ENCODE measurements around the gene PRL.

Gene PRL

GRCh38 chr6:22308939-22309338 lies 12.1 kb upstream of the PRL start:
- Mint-ChIP-seq H3K36me3 (no peaks in the 10 kb centered on the region), H3K4me3 (no peak overlapping the region), H3K4me1 (no peaks in the 10 kb centered on the region), H3K27ac (no peak overlapping the region), H3K9me3 (peaks cover 11% of the 10 kb centered on the region)
- DNase-seq (ENCODE audit: low spot score in 2 of 2), result no peak
- no peak for ATAC-seq

- no peak overlapping the region for H3K27ac Mint-ChIP-seq
- DNase-seq (ENCODE audit: low spot score in 2 of 2) (no peak), ATAC-seq (no peak)
- H3K36me3 Mint-ChIP-seq, result no peaks in the 10 kb centered on the region
- H3K4me3 Mint-ChIP-seq, result no peak overlapping the region
- H3K9me3 Mint-ChIP-seq, result peaks cover 14% of the 10 kb centered on the region
- H3K4me1 Mint-ChIP-seq, result no peaks in the 10 kb centered on the region
Measured at GRCh38 chr6:22306741-22307466, 10.1 kb upstream of the PRL start.

GRCh38 chr6:22302838-22303237 lies 6.0 kb upstream of the PRL start:
- Mint-ChIP-seq H3K36me3 (no peaks in the 10 kb centered on the region), H3K4me3 (no peak overlapping the region), H3K4me1 (no peaks in the 10 kb centered on the region), H3K27ac (no peak overlapping the region), H3K9me3 (peaks cover 4% of the 10 kb centered on the region)
- DNase-seq (ENCODE audit: low spot score in 2 of 2) (no peak), ATAC-seq (no peak)

- Mint-ChIP-seq H3K9me3 (peaks cover 4% of the 10 kb centered on the region), H3K36me3 (no peaks in the 10 kb centered on the region), H3K27ac (no peak overlapping the region), H3K4me3 (no peak overlapping the region), H3K4me1 (no peaks in the 10 kb centered on the region)
- no peak for ATAC-seq
- no peak for DNase-seq (ENCODE audit: low spot score in 2 of 2)
Measured at GRCh38 chr6:22300273-22300998, 3.6 kb upstream of the PRL start.

GRCh38 chr6:22298475-22298890 lies 1.6 kb upstream of the PRL start:
- Mint-ChIP-seq H3K9me3 (peaks cover under 1% of the 10 kb centered on the region), H3K4me1 (no peaks in the 10 kb centered on the region), H3K4me3 (no peak overlapping the region), H3K36me3 (no peaks in the 10 kb centered on the region), H3K27ac (no peak overlapping the region)
- ATAC-seq (no peak), DNase-seq (ENCODE audit: low spot score in 2 of 2) (no peak)

GRCh38 chr6:22296067-22296466 lies 769 bp downstream of the PRL start:
- ATAC-seq (no peak), DNase-seq (ENCODE audit: low spot score in 2 of 2) (no peak)
- H3K36me3 Mint-ChIP-seq, result no peaks in the 10 kb centered on the region
- H3K4me3 Mint-ChIP-seq, result no peak overlapping the region
- H3K4me1 Mint-ChIP-seq, result no peaks in the 10 kb centered on the region
- no peak overlapping the region for H3K27ac Mint-ChIP-seq
- H3K9me3 Mint-ChIP-seq, result peaks cover 13% of the 10 kb centered on the region

GRCh38 chr6:22295145-22295544 lies 1.7 kb downstream of the PRL start:
- H3K4me1 Mint-ChIP-seq, result no peaks in the 10 kb centered on the region

GRCh38 chr6:22294301-22294700 lies 2.5 kb downstream of the PRL start:
- Mint-ChIP-seq H3K4me3 (no peak overlapping the region), H3K36me3 (no peaks in the 10 kb centered on the region), H3K4me1 (no peaks in the 10 kb centered on the region), H3K27ac (no peak overlapping the region), H3K9me3 (peaks cover 13% of the 10 kb centered on the region)
- ATAC-seq, result no peak
- DNase-seq (ENCODE audit: low spot score in 2 of 2), result no peak

More at GRCh38 chr6:22295145-22295544, 1.7 kb downstream of the PRL start:
- H3K36me3 Mint-ChIP-seq, result no peaks in the 10 kb centered on the region
- peaks cover 13% of the 10 kb centered on the region for H3K9me3 Mint-ChIP-seq
- H3K27ac Mint-ChIP-seq, result no peak overlapping the region
- H3K4me3 Mint-ChIP-seq, result no peak overlapping the region
- ATAC-seq (no peak), DNase-seq (ENCODE audit: low spot score in 2 of 2) (no peak)

- Mint-ChIP-seq H3K27ac (no peak overlapping the region), H3K9me3 (peaks cover 14% of the 10 kb centered on the region), H3K36me3 (no peaks in the 10 kb centered on the region), H3K4me3 (no peak overlapping the region), H3K4me1 (no peaks in the 10 kb centered on the region)
- ATAC-seq, result no peak
- no peak for DNase-seq (ENCODE audit: low spot score in 2 of 2)
Measured at GRCh38 chr6:22290045-22290444, 6.8 kb downstream of the PRL start.

GRCh38 chr6:22288721-22289120 lies 8.1 kb downstream of the PRL start:
- H3K36me3 Mint-ChIP-seq, result no peaks in the 10 kb centered on the region
- ATAC-seq (no peak), DNase-seq (ENCODE audit: low spot score in 2 of 2) (no peak)
- H3K4me3 Mint-ChIP-seq, result no peak overlapping the region
- no peak overlapping the region for H3K27ac Mint-ChIP-seq
- H3K9me3 Mint-ChIP-seq, result peaks cover 22% of the 10 kb centered on the region
- no peaks in the 10 kb centered on the region for H3K4me1 Mint-ChIP-seq

- Mint-ChIP-seq H3K4me3 (no peak overlapping the region), H3K4me1 (no peaks in the 10 kb centered on the region), H3K36me3 (no peaks in the 10 kb centered on the region), H3K27ac (no peak overlapping the region), H3K9me3 (peaks cover 15% of the 10 kb centered on the region)
- no peak for DNase-seq (ENCODE audit: low spot score in 2 of 2)
- ATAC-seq, result no peak
Measured at GRCh38 chr6:22284666-22285065, 12.2 kb downstream of the PRL start.

GRCh38 chr6:22281341-22282085 lies 15.3 kb downstream of the PRL start:
- ATAC-seq, result no peak
- H3K9me3 Mint-ChIP-seq, result peaks cover 29% of the 10 kb centered on the region
- H3K27ac Mint-ChIP-seq, result no peak overlapping the region
- no peaks in the 10 kb centered on the region for H3K36me3 Mint-ChIP-seq
- H3K4me1 Mint-ChIP-seq, result no peaks in the 10 kb centered on the region
- no peak overlapping the region for H3K4me3 Mint-ChIP-seq
- DNase-seq (ENCODE audit: low spot score in 2 of 2), result no peak

GRCh38 chr6:22279427-22279826 lies 17.4 kb downstream of the PRL start:
- ATAC-seq, result no peak
- H3K27ac Mint-ChIP-seq, result no peak overlapping the region
- no peaks in the 10 kb centered on the region for H3K4me1 Mint-ChIP-seq
- peaks cover 34% of the 10 kb centered on the region for H3K9me3 Mint-ChIP-seq
- no peaks in the 10 kb centered on the region for H3K36me3 Mint-ChIP-seq
- DNase-seq (ENCODE audit: low spot score in 2 of 2), result no peak
- no peak overlapping the region for H3K4me3 Mint-ChIP-seq

GRCh38 chr6:22271081-22271480 lies 25.8 kb downstream of the PRL start:
- no peaks in the 10 kb centered on the region for H3K36me3 Mint-ChIP-seq
- no peak overlapping the region for H3K4me3 Mint-ChIP-seq
- DNase-seq (ENCODE audit: low spot score in 2 of 2) (no peak), ATAC-seq (no peak)
- peaks cover 17% of the 10 kb centered on the region for H3K9me3 Mint-ChIP-seq
- no peak overlapping the region for H3K27ac Mint-ChIP-seq
- no peaks in the 10 kb centered on the region for H3K4me1 Mint-ChIP-seq

- ATAC-seq (no peak), DNase-seq (ENCODE audit: low spot score in 2 of 2) (no peak)
- H3K4me1 Mint-ChIP-seq, result no peaks in the 10 kb centered on the region
- no peaks in the 10 kb centered on the region for H3K36me3 Mint-ChIP-seq
- H3K4me3 Mint-ChIP-seq, result no peak overlapping the region
- H3K27ac Mint-ChIP-seq, result no peak overlapping the region
- peaks cover 15% of the 10 kb centered on the region for H3K9me3 Mint-ChIP-seq
Measured at GRCh38 chr6:22263748-22264147, 33.1 kb downstream of the PRL start.

GRCh38 chr6:22254886-22255285 lies 42.0 kb downstream of the PRL start:
- no peak for DNase-seq (ENCODE audit: low spot score in 2 of 2)
- Mint-ChIP-seq H3K36me3 (no peaks in the 10 kb centered on the region), H3K9me3 (peaks cover 2% of the 10 kb centered on the region)

More at GRCh38 chr6:22254886-22255285, 42.0 kb downstream of the PRL start:
- Mint-ChIP-seq H3K27ac (no peak overlapping the region), H3K4me1 (no peaks in the 10 kb centered on the region), H3K4me3 (no peak overlapping the region)
- ATAC-seq, result no peak

All from stimulated activated effector memory CD8-positive, alpha-beta T cell treated with anti-CD3 and anti-CD28 coated beads, Interleukin-12 subunit alpha, Interleukin-12 subunit beta, amount 100 ng/mL, for 72 hours (primary cell).